Suprapubic skin (tissue), 4 donors: ENCODE results near the gene MTA1.

Experiments
- CTCF ChIP-seq, 2 donors: fragments of 200-600 bp in 1 of 2; fragments of 450-650 bp in 1 of 2; sonication (generic) in 1 of 2; IDR thresholded peaks; one replicate each; pipeline ENCODE4 v1.5.1; 2016 to 2019; ENCODE audit warnings: antibody characterized with exemption in 2 of 2, mild to moderate bottlenecking in 1 of 2, moderate library complexity in 1 of 2
- EP300 ChIP-seq: sonication (generic); formaldehyde crosslinking; IDR thresholded peaks from one replicate; pipeline ENCODE4 v1.6.1; 2017; ENCODE audit warnings: antibody characterized with exemption
- POLR2A ChIP-seq, 2 donors: fragments of 450-650 bp; IDR thresholded peaks; one replicate each; pipeline ENCODE4 v1.6.1; 2017; ENCODE audit warnings: antibody characterized with exemption in 2 of 2, mild to moderate bottlenecking in 2 of 2, moderate library complexity in 2 of 2
- POLR2AphosphoS5 ChIP-seq, 3 donors: sonication (generic); formaldehyde crosslinking; IDR thresholded peaks; one replicate each; pipeline ENCODE4 v1.6.1; 2017; ENCODE audit warnings: antibody characterized with exemption in 3 of 3

- TF ChIP-seq EP300 (no peak), CTCF (IDR thresholded peaks at IDR 0.05) (no peak), POLR2A (IDR thresholded peaks at IDR 0.05) (no peak), POLR2AphosphoS5 (IDR thresholded peaks at IDR 0.05) (no peak)
These were observed 27.3 kb downstream of the MTA1 start for GRCh38 chr14:105446971-105447370.
